SK-N-SH (cell line): ENCODE results near the gene PPP1CA. TPM values are rescaled to one million over a fixed set of nuclear protein-coding genes. Genes with fewer than 3 reads are reported as not detected.

Source experiments
- CTCF ChIA-PET: fragments of 300-600, 350-600 bp; formaldehyde crosslinking; extraction: SDS; loops from one replicate; lab custom pipeline; 2021; lab: Yijun Ruan, JAX
- POLR2A ChIA-PET: fragments of 350-600 bp; sonication (Branson Sonifier 250); formaldehyde crosslinking; extraction: SDS; loops from one replicate; lab custom pipeline; 2020; ENCODE audit warnings: antibody characterized with exemption, inconsistent platforms; lab: Yijun Ruan, JAX
- DNase-seq: peaks from one replicate; pipeline ENCODE4 v3.0.0; 2012
- H2AFZ ChIP-seq: fragments of 200-600 bp; sonication (generic); 2 replicates; pipeline ENCODE4 v1.8.1; 2016; ENCODE audit warnings: antibody characterized with exemption, mild to moderate bottlenecking, low read depth
- H3F3A ChIP-seq: fragments of 200-600 bp; sonication (generic); replicated peaks from 2 replicates; pipeline ENCODE3; 2016; ENCODE audit warnings: antibody characterized with exemption, mild to moderate bottlenecking; ENCODE audit not compliant: insufficient read depth
- H3K27ac ChIP-seq, 2 experiments: fragments of 200-500 bp in 1 of 2; fragments of 200-600 bp in 1 of 2; sonication (Bioruptor generic) in 1 of 2; sonication (generic), shearing (Covaris generic) in 1 of 2; 2 replicates each; pipeline versions ENCODE4 v1.5.1 to v1.6.1; 2014 to 2016; ENCODE audit warnings: low read depth in 2 of 2, inconsistent platforms in 1 of 2, low read length in 1 of 2, mild to moderate bottlenecking in 1 of 2, mixed read lengths in 1 of 2
- H3K27me3 ChIP-seq: fragments of 200-600 bp; sonication (generic), shearing (Covaris generic); 2 replicates; pipeline ENCODE4 v1.6.1; 2016; ENCODE audit warnings: mixed run types; ENCODE audit not compliant: insufficient read depth
- H3K36me3 ChIP-seq, 2 experiments: fragments of 200-500 bp in 1 of 2; fragments of 200-600 bp in 1 of 2; sonication (Bioruptor generic) in 1 of 2; sonication (generic) in 1 of 2; replicated peaks in 1 of 2; 2 replicates each; pipeline versions ENCODE3 to v1.5.1; 2014 to 2016; ENCODE audit warnings: low read length in 1 of 2, mild to moderate bottlenecking in 1 of 2; ENCODE audit not compliant: insufficient read depth in 2 of 2, control insufficient read depth in 1 of 2
- H3K4me1 ChIP-seq, 2 experiments: fragments of 200-500 bp in 1 of 2; fragments of 200-600 bp in 1 of 2; sonication (Bioruptor generic) in 1 of 2; sonication (generic), shearing (Covaris generic) in 1 of 2; 2 replicates each; pipeline versions ENCODE4 v1.5.1 to v1.6.1; 2014 to 2016; ENCODE audit warnings: low read depth in 1 of 2, low read length in 1 of 2, mixed run types in 1 of 2; ENCODE audit not compliant: insufficient read depth in 2 of 2, control insufficient read depth in 1 of 2
- H3K4me2 ChIP-seq: fragments of 200-600 bp; sonication (generic), shearing (Covaris generic); 2 replicates; pipeline ENCODE4 v1.6.1; 2017; ENCODE audit warnings: mixed run types
- H3K4me3 ChIP-seq, 2 experiments: fragments of 200-500 bp in 1 of 2; fragments of 200-600 bp in 1 of 2; sonication (Bioruptor generic) in 1 of 2; sonication (generic), shearing (Covaris generic) in 1 of 2; 2 replicates each; pipeline versions ENCODE4 v1.5.1 to v1.8.1; 2014 to 2016; ENCODE audit warnings: low read depth in 2 of 2, inconsistent platforms in 1 of 2, low read length in 1 of 2, mild to moderate bottlenecking in 1 of 2, mixed read lengths in 1 of 2, moderate library complexity in 1 of 2
- H3K79me2 ChIP-seq: fragments of 200-600 bp; sonication (generic); 2 replicates; pipeline ENCODE4 v1.8.1; 2017; ENCODE audit warnings: mild to moderate bottlenecking; ENCODE audit not compliant: insufficient read depth
- H3K9ac ChIP-seq: fragments of 200-600 bp; sonication (generic); 2 replicates; pipeline ENCODE4 v1.6.1; 2017; ENCODE audit warnings: mixed run types
- H3K9me2 ChIP-seq: fragments of 200-600 bp; sonication (generic); 2 replicates; pipeline ENCODE4 v1.6.1; 2017; ENCODE audit warnings: mixed run types
- H3K9me3 ChIP-seq: fragments of 200-600 bp; sonication (generic); 2 replicates; pipeline ENCODE4 v1.6.1; 2017; ENCODE audit warnings: mixed run types, mild to moderate bottlenecking, moderate library complexity
- H4K20me1 ChIP-seq: fragments of 200-600 bp; sonication (generic); 2 replicates; pipeline ENCODE4 v1.6.1; 2017; ENCODE audit warnings: mild to moderate bottlenecking, mixed run types; ENCODE audit not compliant: insufficient read depth
- ELF1 ChIP-seq: IDR thresholded peaks from 2 replicates; pipeline ENCODE4 v1.4.0; 2012
- EP300 ChIP-seq, 2 experiments: IDR thresholded peaks; 2 replicates each; pipeline versions ENCODE4 v1.4.0 to v1.6.1; 2012; ENCODE audit warnings: borderline replicate concordance in 1 of 2, low read depth in 1 of 2, low read length in 1 of 2
- GATA2 ChIP-seq: sonication (generic); formaldehyde crosslinking; IDR thresholded peaks from 2 replicates; pipeline ENCODE4 v1.5.0; 2020; ENCODE audit warnings: mild to moderate bottlenecking, missing genetic modification reagents
- RCOR1 ChIP-seq: fragments of 150-350 bp; IDR thresholded peaks from 2 replicates; pipeline ENCODE4 v1.6.1; 2017; ENCODE audit warnings: antibody characterized with exemption, low read length
- RXRA ChIP-seq: IDR thresholded peaks from 2 replicates; pipeline ENCODE4 v1.4.0; 2012; ENCODE audit warnings: low read depth, mild to moderate bottlenecking, borderline replicate concordance
- SMC3 ChIP-seq: IDR thresholded peaks from 2 replicates; pipeline ENCODE4 v1.6.1; 2012; ENCODE audit warnings: low read depth, low read length, improper control_type of control experiment
- WGBS: methylation state at CpG from one replicate; pipeline ENCODE4 v1.1.6; 2017; ENCODE audit warnings: low lambda C conversion rate; 5-methylcytosine and 5-hydroxymethylcytosine counted together
- polyA plus RNA-seq, 3 experiments: library from polyadenylated mRNA; depleted of rRNA; stranded (reverse); fragments of >200 nt; gene quantifications; 2 replicates each; pipeline ENCODE4 v1.2.3, GENCODE V29; 2012
- TF ChIP-seq, protein P1 (sequence below): fragments of 150-350 bp; IDR thresholded peaks from 2 replicates; pipeline ENCODE4 v1.6.1; 2016; ENCODE audit warnings: mild to moderate bottlenecking, low read depth, low read length
- TF ChIP-seq, protein P2 (sequence below): IDR thresholded peaks from 2 replicates; pipeline ENCODE4; 2012

PPP1CA gene
- polyA plus RNA-seq, 1 of the 3 experiments (the other 2 are of a cell fraction), result 261 TPM

DNA sequence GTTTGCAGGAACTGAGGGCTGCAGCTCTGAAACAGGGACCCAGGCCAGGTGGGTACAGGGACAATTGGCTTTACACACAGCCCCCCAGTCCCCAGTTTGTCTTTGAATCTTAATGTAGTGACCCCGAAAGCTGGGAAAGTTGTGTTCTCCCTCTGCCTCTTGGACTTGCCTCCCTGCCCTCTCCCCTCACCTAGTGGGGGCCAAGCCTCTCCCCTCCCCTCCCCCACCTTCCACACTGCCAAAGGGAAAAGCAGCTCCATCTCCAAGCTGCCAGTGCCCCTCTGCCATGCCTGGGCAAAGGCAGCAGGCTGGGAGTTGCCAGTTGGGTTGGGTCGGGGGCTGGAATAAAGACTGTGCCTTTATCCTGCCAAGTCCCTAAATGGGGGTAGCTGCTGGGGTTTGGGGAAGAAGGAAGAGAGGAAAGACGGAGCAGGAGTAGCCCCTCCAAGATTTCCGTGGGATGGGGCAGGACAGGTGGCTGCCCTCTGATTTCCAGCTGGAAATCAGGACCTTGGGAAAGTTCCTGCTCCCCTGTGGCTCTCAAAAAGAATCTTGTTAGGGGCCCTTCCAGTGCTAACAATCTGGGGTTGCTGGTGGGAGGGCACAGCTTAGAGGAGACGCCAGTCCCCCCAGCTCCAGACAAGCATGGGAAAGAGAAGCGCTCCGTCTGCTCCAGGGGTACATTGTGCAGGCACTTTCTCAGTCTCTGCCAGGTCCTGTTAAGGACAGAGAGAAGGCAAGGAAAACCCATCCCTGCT is 25.4 kb downstream of the PPP1CA start (continued):
- TF ChIP-seq, protein P1, sequence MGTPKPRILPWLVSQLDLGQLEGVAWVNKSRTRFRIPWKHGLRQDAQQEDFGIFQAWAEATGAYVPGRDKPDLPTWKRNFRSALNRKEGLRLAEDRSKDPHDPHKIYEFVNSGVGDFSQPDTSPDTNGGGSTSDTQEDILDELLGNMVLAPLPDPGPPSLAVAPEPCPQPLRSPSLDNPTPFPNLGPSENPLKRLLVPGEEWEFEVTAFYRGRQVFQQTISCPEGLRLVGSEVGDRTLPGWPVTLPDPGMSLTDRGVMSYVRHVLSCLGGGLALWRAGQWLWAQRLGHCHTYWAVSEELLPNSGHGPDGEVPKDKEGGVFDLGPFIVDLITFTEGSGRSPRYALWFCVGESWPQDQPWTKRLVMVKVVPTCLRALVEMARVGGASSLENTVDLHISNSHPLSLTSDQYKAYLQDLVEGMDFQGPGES, result no peak
- TF ChIP-seq GATA2 (CRISPR knock-in tag) (no peak), ELF1 (no peak)

DNA sequence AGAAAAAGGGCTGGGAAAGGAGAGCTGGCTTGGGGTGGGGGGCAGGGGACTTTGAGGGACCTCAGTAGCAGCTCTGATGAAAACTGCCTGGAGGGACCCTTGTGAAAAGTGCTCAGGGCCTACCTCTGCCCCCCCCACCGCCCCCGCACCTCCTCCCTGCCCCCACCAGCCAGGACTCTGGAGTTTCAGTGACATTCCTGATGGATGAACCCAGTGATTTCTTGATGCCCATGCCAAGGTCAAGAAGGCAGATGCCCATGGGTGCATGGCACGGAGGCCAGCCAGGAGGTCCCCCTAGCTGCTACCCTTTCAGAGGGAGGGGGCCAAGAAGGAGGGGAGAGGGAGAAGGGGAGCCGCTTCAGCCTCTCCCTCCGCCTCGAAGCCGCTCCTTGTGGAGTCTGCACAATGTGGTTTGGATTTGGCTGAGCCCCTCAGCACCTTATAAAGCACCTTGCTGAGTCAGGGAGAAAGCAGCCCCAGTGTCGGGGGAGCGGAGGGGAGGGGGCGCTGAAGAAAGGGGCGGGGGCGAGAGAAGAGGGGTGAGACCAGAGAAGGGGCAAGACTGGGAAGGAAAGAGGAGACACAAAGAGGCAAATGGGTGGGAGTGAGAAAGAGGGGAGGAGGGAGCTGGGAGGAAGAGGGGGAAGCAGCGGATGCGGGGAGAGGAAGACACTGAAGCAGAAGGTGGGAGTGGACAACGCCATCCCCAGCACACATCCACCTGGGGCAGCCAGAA is 26.2 kb downstream of the PPP1CA start:
- POLR2A ChIA-PET, result interaction anchor here (1.4 kb wide), 1 partner anchor 135 kb away, joined by 4 read pairs; no protein-coding TSS in a partner anchor
- Histone ChIP-seq H3K4me1 (peaks cover 42 to 54% of the 10 kb centered on the region in 2 experiments; a peak in 3 of 4 replicates), H2AFZ (no peak overlapping the region), H3F3A (peaks cover 26% of the 10 kb centered on the region), H3K9ac (peak overlapping the region; percentile 52; the same call in 1 of the 2 replicates), H3K4me2 (peak overlapping the region; percentile 73; the same call in 1 of the 2 replicates), H3K27me3 (no peaks in the 10 kb centered on the region), H4K20me1 (peaks cover 13% of the 10 kb centered on the region), H3K9me3 (no peaks in the 10 kb centered on the region), H3K4me3 (no peak overlapping the region), H3K9me2 (no peaks in the 10 kb centered on the region), H3K79me2 (peaks cover 28% of the 10 kb centered on the region), H3K36me3 (no peaks in the 10 kb centered on the region), H3K27ac (peak overlapping the region; percentile 7 to 96; a peak in 3 of 4 replicates)
- no peak for DNase-seq
- TF ChIP-seq RXRA (peak; percentile 43; the same call in 1 of the 2 replicates), RCOR1 (no peak), SMC3 (no peak)
- TF ChIP-seq, protein P2, sequence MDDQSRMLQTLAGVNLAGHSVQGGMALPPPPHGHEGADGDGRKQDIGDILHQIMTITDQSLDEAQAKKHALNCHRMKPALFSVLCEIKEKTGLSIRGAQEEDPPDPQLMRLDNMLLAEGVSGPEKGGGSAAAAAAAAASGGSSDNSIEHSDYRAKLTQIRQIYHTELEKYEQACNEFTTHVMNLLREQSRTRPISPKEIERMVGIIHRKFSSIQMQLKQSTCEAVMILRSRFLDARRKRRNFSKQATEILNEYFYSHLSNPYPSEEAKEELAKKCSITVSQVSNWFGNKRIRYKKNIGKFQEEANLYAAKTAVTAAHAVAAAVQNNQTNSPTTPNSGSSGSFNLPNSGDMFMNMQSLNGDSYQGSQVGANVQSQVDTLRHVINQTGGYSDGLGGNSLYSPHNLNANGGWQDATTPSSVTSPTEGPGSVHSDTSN, result peak; percentile 64
- CTCF ChIA-PET, result interaction anchor here (1.4 to 19.7 kb wide), 6 partner anchors 14 to 114 kb away, joined by 6 to 955 read pairs (median 11); partner anchors contain the start of genes POLD4 and PPP1CA
- WGBS, result 55% methylated on average over 14 of the region's 15 CpGs

DNA sequence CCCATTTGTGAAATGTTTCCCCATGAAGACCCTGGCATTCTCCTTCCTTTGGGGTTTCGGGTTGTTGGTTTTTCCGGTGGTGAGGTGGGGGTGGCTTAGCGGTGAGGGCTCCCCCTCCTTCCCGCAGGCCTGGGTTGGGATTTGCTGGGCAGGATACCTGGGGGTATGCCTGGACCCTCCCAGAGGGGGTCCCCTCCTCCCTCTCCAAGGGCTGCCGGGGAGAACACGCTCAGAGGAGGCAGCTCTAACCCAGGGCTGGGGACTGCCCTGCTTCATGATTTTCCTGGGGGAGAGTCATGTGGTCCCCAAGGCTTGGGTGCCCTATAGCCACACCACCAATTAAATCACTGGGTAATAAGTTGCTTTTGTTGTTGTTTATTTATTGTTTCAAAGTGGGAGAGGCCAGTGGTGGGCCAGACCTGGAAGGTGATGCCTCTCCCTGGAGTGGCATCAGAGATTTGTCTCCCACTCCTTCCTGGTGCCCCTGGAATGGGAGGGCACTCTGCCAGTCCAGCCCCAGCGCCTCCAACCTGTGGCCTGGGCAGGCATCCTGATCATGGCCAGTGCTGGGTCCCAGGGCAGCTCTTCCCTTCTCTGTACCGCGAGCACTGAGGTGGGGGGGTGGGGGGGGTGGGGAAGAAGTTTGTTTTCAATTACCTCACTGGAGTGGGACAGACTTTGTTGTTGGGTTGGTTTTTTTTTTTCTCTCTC is 26.9 kb downstream of the PPP1CA start:
- H3K4me3 ChIP-seq, result peak overlapping the region; percentile 61 to 83; a peak in 3 of 4 replicates
- no peaks in the 10 kb centered on the region for H3K9me3 ChIP-seq
- peak overlapping the region; percentile 100 for H3K9ac ChIP-seq
- H3K4me1 ChIP-seq, result peaks cover 45 to 53% of the 10 kb centered on the region in 2 experiments; a peak in 3 of 4 replicates
- DNase-seq, result no peak
- 16% methylated on average over 7 of the region's 9 CpGs for WGBS
- POLR2A ChIA-PET, result interaction anchor here (1.4 kb wide), 1 partner anchor 134 kb away, joined by 4 read pairs; no protein-coding TSS in a partner anchor
- peaks cover 36% of the 10 kb centered on the region for H3K79me2 ChIP-seq
- peak in 1 of 2 experiments; percentile 11; a peak in 1 of 4 replicates for TF ChIP-seq EP300 (IDR thresholded peaks at IDR 0.05; ENCODE audit: borderline replicate concordance in 1 of 2, low read depth in 1 of 2, low read length in 1 of 2)
- TF ChIP-seq RCOR1, result no peak
- H3K36me3 ChIP-seq, result no peaks in the 10 kb centered on the region
- no peaks in the 10 kb centered on the region for H3K9me2 ChIP-seq
- peak overlapping the region; percentile 77 for H3K4me2 ChIP-seq
- H2AFZ ChIP-seq, result no peak overlapping the region
- H4K20me1 ChIP-seq, result peaks cover 21% of the 10 kb centered on the region
- H3F3A ChIP-seq, result peaks cover 19% of the 10 kb centered on the region
- CTCF ChIA-PET, result interaction anchor here (0.9 to 19.7 kb wide), 9 partner anchors 7 to 113 kb away, joined by 3 to 955 read pairs (median 10); partner anchors contain the start of gene POLD4
- peak overlapping the region; percentile 67 to 96; a peak in 3 of 4 replicates for H3K27ac ChIP-seq
- no peaks in the 10 kb centered on the region for H3K27me3 ChIP-seq
